Astrocyte of the spinal cord (primary cell): ENCODE results near the gene HPCA.
A peak's percentile ranks its signal among the peaks of the same experiment; 100 is the strongest.

ENCODE experiments used
- DNase-seq: peaks from one replicate; pipeline ENCODE4 v3.0.0; 2011; ENCODE audit warnings: low read depth, low spot score
- H3K4me3 ChIP-seq: 2 replicates; pipeline ENCODE4 v1.5.1; 2011; ENCODE audit warnings: low read depth, mild to moderate bottlenecking, low read length, moderate library complexity
- CTCF ChIP-seq: IDR thresholded peaks from 2 replicates; pipeline ENCODE4 v1.5.1; 2012; ENCODE audit warnings: low read depth, mild to moderate bottlenecking, low read length, inconsistent platforms
- in situ Hi-C: cut with HindIII; loops from 2 replicates; pipeline ENCODE4 v1.10.0; 2017; ENCODE audit warnings: low sequenced_read_pairs

HPCA gene

DNA sequence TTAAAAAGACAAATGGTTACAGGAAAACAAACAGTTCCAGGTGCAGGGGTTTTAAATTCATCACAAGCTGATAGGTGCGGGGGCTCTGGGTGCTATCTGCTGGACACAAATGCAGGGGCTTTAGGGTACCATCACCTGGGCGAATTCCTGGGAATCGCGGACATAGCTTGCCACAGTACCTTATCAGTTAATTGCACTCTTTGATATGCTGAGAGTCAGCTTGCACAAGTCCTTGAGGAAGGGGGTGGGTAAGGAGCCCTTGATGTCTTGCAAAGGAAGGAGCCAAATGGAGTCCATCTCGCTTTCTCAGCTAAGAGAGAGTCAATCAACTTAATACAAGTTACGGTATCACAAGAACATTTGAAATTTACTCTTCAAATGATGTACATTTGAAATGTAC lies 40.3 kb downstream of the HPCA start:
- in situ Hi-C loops, result no loop called here
- no peak overlapping the region for H3K4me3 ChIP-seq
- TF ChIP-seq CTCF, result no peak
- DNase-seq, result no peak

DNA sequence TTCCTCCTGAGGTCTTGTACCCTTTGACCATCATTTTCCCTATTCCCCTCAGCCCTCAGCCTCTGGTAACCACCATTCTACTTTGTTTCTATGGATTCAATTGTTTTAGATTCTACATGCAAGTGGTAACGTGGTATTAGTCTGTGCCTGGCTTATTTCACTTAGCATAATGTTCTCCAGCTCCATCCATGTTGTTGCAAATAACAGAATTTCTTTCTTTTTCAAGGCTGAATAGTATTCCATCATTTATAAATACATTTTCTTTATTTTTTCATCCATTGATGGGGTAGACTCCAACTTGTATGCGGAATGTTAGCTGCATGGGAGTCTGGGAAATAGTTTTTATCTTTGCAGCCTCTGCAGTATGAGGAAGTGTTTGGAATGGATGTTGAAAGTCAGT lies 41.1 kb downstream of the HPCA start:
- no peak for TF ChIP-seq CTCF
- no peak overlapping the region for H3K4me3 ChIP-seq
- no peak for DNase-seq
- in situ Hi-C loops, result no loop called here

DNA sequence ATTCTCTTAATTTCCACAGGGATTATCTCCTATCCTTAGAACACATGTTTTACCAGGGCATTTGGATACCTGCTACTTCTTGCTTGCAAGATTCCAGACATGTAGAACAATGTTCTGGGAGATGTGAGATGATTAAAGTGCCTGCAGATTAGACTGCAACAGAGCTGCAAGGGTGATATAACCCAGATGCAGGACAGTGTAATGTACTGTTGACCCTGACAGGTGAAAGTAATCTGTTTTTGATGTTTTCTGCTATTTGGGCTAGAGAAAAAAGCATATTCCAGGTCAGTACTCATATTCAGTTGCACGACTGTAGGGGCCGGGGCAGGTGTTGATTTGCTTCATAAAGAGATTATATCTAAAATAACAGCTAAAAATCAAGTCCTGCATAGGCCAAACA lies 42.0 kb downstream of the HPCA start:
- H3K4me3 ChIP-seq, result no peak overlapping the region
- in situ Hi-C loops, result no loop called here
- no peak for TF ChIP-seq CTCF
- DNase-seq, result no peak

- TF ChIP-seq CTCF, result no peak
- H3K4me3 ChIP-seq, result no peak overlapping the region
- DNase-seq, result no peak
- in situ Hi-C loops, result no loop called here
These were observed 42.4 kb downstream of the HPCA start for GRCh38 chr1:32928715-32929114.

GRCh38 chr1:32929366-32929765 lies 43.1 kb downstream of the HPCA start:
- DNase-seq, result no peak
- in situ Hi-C loops, result no loop called here
- H3K4me3 ChIP-seq, result no peak overlapping the region
- no peak for TF ChIP-seq CTCF

GRCh38 chr1:32931760-32932159 lies 45.5 kb downstream of the HPCA start:
- H3K4me3 ChIP-seq, result no peak overlapping the region
- TF ChIP-seq CTCF, result no peak
- in situ Hi-C loops, result no loop called here
- DNase-seq, result no peak

- TF ChIP-seq CTCF, result no peak
- DNase-seq, result peak; percentile 31
- in situ Hi-C loops, result no loop called here
- no peak overlapping the region for H3K4me3 ChIP-seq
These were observed 47.5 kb downstream of the HPCA start for GRCh38 chr1:32933742-32934322.
